Esophagus muscularis mucosa (tissue), 4 donors: ENCODE data around the gene PRDX2. TPM values are rescaled to one million over a fixed set of nuclear protein-coding genes. Genes with fewer than 3 reads are reported as not detected.

Experiments
- DNase-seq: peaks from one replicate; pipeline ENCODE4 v3.0.0-alpha.2; 2017; ENCODE audit errors: extremely low spot score
- H3K27ac ChIP-seq, 4 donors: fragments of 200-600 bp; sonication (generic); replicated peaks in 1 of 4; 1 replicate in 3 of 4; 2 replicates in 1 of 4; pipeline ENCODE4 v1.5.1; 2016 to 2019; ENCODE audit warnings: mild to moderate bottlenecking in 1 of 4
- H3K27me3 ChIP-seq, 4 donors: fragments of 200-600 bp; sonication (generic); one replicate each; pipeline versions ENCODE4 v1.5.1 to v1.6.0; 2016 to 2019
- H3K36me3 ChIP-seq, 4 donors: fragments of 200-600 bp; sonication (generic); one replicate each; pipeline ENCODE4 v1.5.1; 2016 to 2019
- H3K4me1 ChIP-seq, 4 donors: fragments of 200-600 bp; sonication (generic); one replicate each; pipeline ENCODE4 v1.5.1; 2016 to 2019
- H3K4me3 ChIP-seq, 4 donors: fragments of 200-600 bp; sonication (generic); 1 replicate in 2 of 4; 2 replicates in 2 of 4; pipeline ENCODE4 v1.5.1; 2016 to 2019; ENCODE audit warnings: mild to moderate bottlenecking in 4 of 4, moderate library complexity in 1 of 4
- H3K9me3 ChIP-seq, 4 donors: fragments of 200-600 bp; sonication (generic); 1 replicate in 3 of 4; 2 replicates in 1 of 4; pipeline ENCODE4 v1.5.1; 2016 to 2019
- EP300 ChIP-seq: sonication (generic); formaldehyde crosslinking; IDR thresholded peaks from one replicate; pipeline ENCODE4 v1.6.1; 2017; ENCODE audit warnings: antibody characterized with exemption
- POLR2A ChIP-seq: fragments of 450-650 bp; IDR thresholded peaks from one replicate; pipeline ENCODE4 v1.6.1; 2017; ENCODE audit warnings: antibody characterized with exemption, moderate library complexity, mild to moderate bottlenecking, low read depth
- POLR2AphosphoS5 ChIP-seq, 2 donors: sonication (generic); formaldehyde crosslinking; IDR thresholded peaks; one replicate each; pipeline ENCODE4 v1.6.1; 2017; ENCODE audit warnings: antibody characterized with exemption in 2 of 2
- WGBS: methylation state at CpG from one replicate; pipeline ENCODE4 v1.1.5; 2018; 5-methylcytosine and 5-hydroxymethylcytosine counted together
- intact Hi-C: fragments of 100-400 bp; cut with DNase I; formaldehyde crosslinking; loops from one replicate; pipeline ENCODE4 v1.15.1; 2023
- total RNA-seq, 4 donors: library from RNA; depleted of rRNA; stranded (reverse); fragments of >200 nt; gene quantifications; one replicate each; pipeline versions ENCODE4 v1.1.0 to v1.2.1, GENCODE V29; 2016
- TF ChIP-seq, protein P1 (sequence below), 3 experiments: fragments of 200-600 bp in 2 of 3; fragments of 450-650 bp in 1 of 3; sonication (generic) in 2 of 3; IDR thresholded peaks; one replicate each; pipeline ENCODE4 v1.5.1; 2017 to 2019; ENCODE audit warnings: antibody characterized with exemption in 3 of 3, mild to moderate bottlenecking in 2 of 3, moderate library complexity in 1 of 3

PRDX2 gene
- total RNA-seq, 4 donors from 2014 or later, result 236 to 275 (median 250) TPM

DNA sequence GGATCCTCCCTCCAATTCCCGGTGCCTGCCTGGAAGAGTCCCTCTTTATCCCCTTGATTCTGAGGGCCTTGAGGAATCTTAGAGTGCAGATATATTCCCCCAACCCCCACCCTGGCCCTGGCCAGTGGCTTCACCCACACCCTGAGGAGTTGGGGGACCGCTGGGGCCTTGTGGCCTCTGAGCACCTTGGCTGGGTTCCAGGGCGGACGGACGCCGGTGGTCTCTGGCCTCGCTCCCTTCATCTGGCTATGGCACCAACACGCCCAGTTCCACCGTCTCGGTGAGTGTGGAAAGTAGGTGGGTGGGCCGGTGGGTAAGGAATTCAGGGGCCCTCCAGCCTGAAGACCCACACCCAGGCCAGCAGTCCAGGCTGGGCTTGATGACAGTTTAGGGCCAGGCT, 41.7 kb upstream of the PRDX2 start:
- no peaks in the 10 kb centered on the region for H3K9me3 ChIP-seq
- H3K36me3 ChIP-seq, result no peaks in the 10 kb centered on the region
- no peak for DNase-seq
- H3K27ac ChIP-seq, result no peak overlapping the region
- no peak overlapping the region for H3K4me3 ChIP-seq
- TF ChIP-seq POLR2A, result no peak
- TF ChIP-seq, protein P1, sequence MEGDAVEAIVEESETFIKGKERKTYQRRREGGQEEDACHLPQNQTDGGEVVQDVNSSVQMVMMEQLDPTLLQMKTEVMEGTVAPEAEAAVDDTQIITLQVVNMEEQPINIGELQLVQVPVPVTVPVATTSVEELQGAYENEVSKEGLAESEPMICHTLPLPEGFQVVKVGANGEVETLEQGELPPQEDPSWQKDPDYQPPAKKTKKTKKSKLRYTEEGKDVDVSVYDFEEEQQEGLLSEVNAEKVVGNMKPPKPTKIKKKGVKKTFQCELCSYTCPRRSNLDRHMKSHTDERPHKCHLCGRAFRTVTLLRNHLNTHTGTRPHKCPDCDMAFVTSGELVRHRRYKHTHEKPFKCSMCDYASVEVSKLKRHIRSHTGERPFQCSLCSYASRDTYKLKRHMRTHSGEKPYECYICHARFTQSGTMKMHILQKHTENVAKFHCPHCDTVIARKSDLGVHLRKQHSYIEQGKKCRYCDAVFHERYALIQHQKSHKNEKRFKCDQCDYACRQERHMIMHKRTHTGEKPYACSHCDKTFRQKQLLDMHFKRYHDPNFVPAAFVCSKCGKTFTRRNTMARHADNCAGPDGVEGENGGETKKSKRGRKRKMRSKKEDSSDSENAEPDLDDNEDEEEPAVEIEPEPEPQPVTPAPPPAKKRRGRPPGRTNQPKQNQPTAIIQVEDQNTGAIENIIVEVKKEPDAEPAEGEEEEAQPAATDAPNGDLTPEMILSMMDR (IDR thresholded peaks at IDR 0.05), result no peak
- no peak for TF ChIP-seq EP300
- TF ChIP-seq POLR2AphosphoS5 (IDR thresholded peaks at IDR 0.05), result no peak
- intact Hi-C loops, result loop anchor here (10.0 kb wide), 1 partner anchor 159 kb away; the partner anchor contains the start of genes DHPS and GNG14
- peaks cover 0 to 89% (median 46%) of the 10 kb centered on the region in 4 donors for H3K27me3 ChIP-seq
- H3K4me1 ChIP-seq, result peaks cover 20 to 32% (median 30%) of the 10 kb centered on the region in 4 donors
- WGBS, result 100% methylated on average over 1 of the region's 11 CpGs

DNA sequence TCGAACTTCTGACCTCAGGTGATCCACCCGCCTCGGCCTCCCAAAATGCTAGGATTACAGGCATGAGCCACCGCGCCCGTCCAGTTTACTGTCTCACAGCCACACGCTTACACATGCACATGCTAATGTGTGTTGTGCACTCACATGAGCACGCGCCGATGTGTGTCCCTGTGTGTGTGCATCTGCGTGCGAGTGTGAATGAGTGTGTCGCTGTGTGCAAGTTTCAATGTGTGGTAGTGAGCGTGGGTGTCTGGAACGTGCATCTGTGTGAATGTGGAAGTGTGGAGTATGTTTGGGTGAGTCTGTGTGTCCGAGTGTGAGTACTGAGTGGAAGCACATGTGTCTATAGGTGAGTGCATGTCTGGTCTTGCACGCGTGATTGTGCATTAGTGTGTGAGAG, 40.9 kb upstream of the PRDX2 start:
- peaks cover 0 to 97% (median 53%) of the 10 kb centered on the region in 4 donors for H3K27me3 ChIP-seq
- intact Hi-C loops, result loop anchor here (10.0 kb wide), 1 partner anchor 158 kb away; the partner anchor contains the start of genes DHPS and GNG14
- no peak overlapping the region for H3K4me3 ChIP-seq
- H3K36me3 ChIP-seq, result no peaks in the 10 kb centered on the region
- H3K27ac ChIP-seq, result no peak overlapping the region
- H3K9me3 ChIP-seq, result no peaks in the 10 kb centered on the region
- DNase-seq, result no peak
- no peak for TF ChIP-seq EP300
- no peak for TF ChIP-seq POLR2AphosphoS5 (IDR thresholded peaks at IDR 0.05)
- TF ChIP-seq, protein P1 (IDR thresholded peaks at IDR 0.05), result no peak
- no peak for TF ChIP-seq POLR2A
- H3K4me1 ChIP-seq, result peaks cover 16 to 31% (median 30%) of the 10 kb centered on the region in 4 donors
- 94% methylated on average over 18 of the region's 18 CpGs for WGBS

DNA sequence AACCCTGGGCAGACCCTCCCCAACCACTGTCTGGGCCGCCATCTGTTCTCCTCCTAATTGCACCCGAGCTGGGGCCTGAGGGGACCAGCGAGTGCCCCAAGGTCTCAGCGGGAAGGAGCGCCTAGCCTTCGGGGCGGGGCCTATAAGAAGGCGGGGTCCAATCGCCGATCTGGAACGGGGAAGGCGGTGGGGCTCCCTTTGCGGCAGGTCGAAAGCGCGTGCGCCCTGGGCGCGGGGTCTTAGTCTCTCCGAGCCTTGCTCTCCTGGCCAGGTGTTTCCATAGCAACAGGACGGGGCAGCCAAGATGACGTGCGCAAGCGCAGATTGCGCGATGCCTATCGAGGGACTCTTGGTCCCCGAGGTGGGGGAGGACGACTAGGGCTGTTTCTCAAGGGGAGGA, 39.5 kb upstream of the PRDX2 start:
- WGBS, result 7% methylated on average over 9 of the region's 29 CpGs
- H3K9me3 ChIP-seq, result no peaks in the 10 kb centered on the region
- H3K27ac ChIP-seq, result no peak overlapping the region
- TF ChIP-seq, protein P1 (IDR thresholded peaks at IDR 0.05), result no peak
- no peak for TF ChIP-seq EP300
- TF ChIP-seq POLR2A, result no peak
- TF ChIP-seq POLR2AphosphoS5 (IDR thresholded peaks at IDR 0.05), result no peak
- peak overlapping the region in 3 of 4 donors; percentile 8 to 37 (median 35) for H3K4me3 ChIP-seq
- intact Hi-C loops, result loop anchor here (10.0 kb wide), 1 partner anchor 156 kb away; the partner anchor contains the start of genes DHPS and GNG14
- H3K27me3 ChIP-seq, result peaks cover 0 to 100% (median 62%) of the 10 kb centered on the region in 4 donors
- DNase-seq, result no peak
- H3K4me1 ChIP-seq, result peaks cover 12 to 30% (median 25%) of the 10 kb centered on the region in 4 donors
- H3K36me3 ChIP-seq, result no peaks in the 10 kb centered on the region

DNA sequence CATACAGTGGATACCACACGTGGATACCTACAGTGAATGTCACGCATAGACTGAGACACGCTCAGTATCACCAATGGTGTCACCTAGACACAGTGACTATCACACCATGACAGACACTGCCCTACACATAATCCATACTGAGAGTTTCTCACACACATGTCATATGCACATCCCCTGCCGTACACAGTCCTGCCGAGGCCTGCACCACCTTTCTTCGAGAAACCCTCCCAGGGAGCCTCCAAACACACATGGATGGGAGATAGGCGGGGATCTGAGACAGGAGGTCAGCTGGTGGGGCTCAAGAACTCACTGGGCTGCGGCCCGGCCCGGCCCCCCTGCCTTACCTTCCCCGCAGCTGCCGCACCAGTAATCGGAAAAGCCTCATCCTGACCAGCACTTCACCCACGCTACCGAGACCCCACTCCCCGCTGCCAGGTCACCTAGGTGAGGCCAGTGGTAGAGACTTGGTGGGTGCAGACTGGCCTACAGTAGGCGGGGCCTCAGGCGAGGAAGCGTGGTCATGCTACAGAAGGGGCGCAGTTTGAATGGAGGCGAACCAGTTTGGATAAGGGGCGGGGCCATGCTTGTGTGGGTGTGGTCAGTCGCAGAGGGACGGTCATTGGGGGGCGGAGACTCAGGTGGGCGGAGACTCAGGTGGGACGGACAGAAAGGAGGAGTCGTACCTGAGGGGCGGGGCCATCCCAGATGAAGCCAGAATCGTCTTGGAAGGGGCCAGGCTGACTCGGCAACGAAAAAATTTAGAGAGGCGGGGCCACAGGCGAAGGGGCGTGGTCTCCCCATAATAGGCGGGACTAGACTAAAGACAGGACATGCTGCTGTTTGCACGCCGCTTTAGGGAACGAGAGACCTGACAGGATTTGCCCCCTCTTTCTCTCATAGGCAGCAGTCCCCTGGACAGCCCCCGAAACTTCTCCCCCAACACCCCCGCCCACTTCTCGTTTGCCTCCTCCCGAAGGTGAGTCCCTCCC, 38.8 kb upstream of the PRDX2 start:
- intact Hi-C loops, result loop anchor here (10.0 kb wide), 1 partner anchor 156 kb away; the partner anchor contains the start of genes DHPS and GNG14
- Histone ChIP-seq H3K9me3 (no peaks in the 10 kb centered on the region), H3K27ac (no peak overlapping the region), H3K4me3 (peak overlapping the region in 3 of 4 donors; percentile 8 to 37 (median 35)), H3K36me3 (no peaks in the 10 kb centered on the region), H3K4me1 (peaks cover 12 to 37% (median 26%) of the 10 kb centered on the region in 4 donors), H3K27me3 (peaks cover 0 to 100% (median 69%) of the 10 kb centered on the region in 4 donors)
- TF ChIP-seq POLR2A (no peak), EP300 (no peak), POLR2AphosphoS5 (IDR thresholded peaks at IDR 0.05) (no peak)
- TF ChIP-seq, protein P1 (IDR thresholded peaks at IDR 0.05), result no peak
- DNase-seq, result no peak
- 19% methylated on average over 32 of the region's 43 CpGs for WGBS
